GM18507 (cell line): ENCODE measurements around the gene MYH15.
"Not testable (repeated sequence)": the region's sequence is repeated elsewhere in the genome, so short reads cannot be mapped to it uniquely, and the experiment has no call there.

Experiments
- DNase-seq: peaks from one replicate; pipeline ENCODE4 v3.0.0; 2011; ENCODE audit warnings: low read depth; ENCODE audit not compliant: insufficient read length; ENCODE audit errors: extremely low spot score
- FAIRE-seq: peaks from 2 replicates; lab custom pipeline; 2011; peaks lifted over from hg19 to GRCh38; lab: Jason Lieb, UNC

Gene MYH15

GRCh38 chr3:108401836-108402235 lies 108.6 kb downstream of the MYH15 start:
- DNase-seq (no peak), FAIRE-seq (no peak)

GRCh38 chr3:108398510-108398909 lies 111.9 kb downstream of the MYH15 start:
- FAIRE-seq (no peak), DNase-seq (no peak)

GRCh38 chr3:108396336-108396735 lies 114.1 kb downstream of the MYH15 start:
- DNase-seq (no peak), FAIRE-seq (no peak)

GRCh38 chr3:108394563-108394962 lies 115.8 kb downstream of the MYH15 start:
- FAIRE-seq (no peak), DNase-seq (no peak)

GRCh38 chr3:108394016-108394415 lies 116.4 kb downstream of the MYH15 start:
- FAIRE-seq (no peak), DNase-seq (no peak)

GRCh38 chr3:108393128-108393900 lies 117.1 kb downstream of the MYH15 start:
- no peak for FAIRE-seq
- DNase-seq, result no peak

GRCh38 chr3:108391917-108392593 lies 118.3 kb downstream of the MYH15 start:
- DNase-seq (no peak), FAIRE-seq (no peak)

- FAIRE-seq, result peak; percentile 33
Measured at GRCh38 chr3:108389372-108389771, 121.0 kb downstream of the MYH15 start.

GRCh38 chr3:108388136-108389132 lies 122.0 kb downstream of the MYH15 start:
- peak; percentile 94 for FAIRE-seq
- DNase-seq, result no peak

More at GRCh38 chr3:108389372-108389771, 121.0 kb downstream of the MYH15 start:
- no peak for DNase-seq

GRCh38 chr3:108387063-108387462 lies 123.3 kb downstream of the MYH15 start:
- DNase-seq (no peak), FAIRE-seq (no peak)

- FAIRE-seq (no peak), DNase-seq (no peak)
Measured at GRCh38 chr3:108383306-108383705, 127.1 kb downstream of the MYH15 start.

GRCh38 chr3:108381529-108382140 lies 128.8 kb downstream of the MYH15 start:
- DNase-seq (no peak), FAIRE-seq (no peak)

GRCh38 chr3:108380128-108380795 lies 130.1 kb downstream of the MYH15 start:
- FAIRE-seq, result no peak
- no peak for DNase-seq

GRCh38 chr3:108378952-108379342 lies 131.4 kb downstream of the MYH15 start:
- DNase-seq, FAIRE-seq: not testable (repeated sequence)

- DNase-seq (no peak), FAIRE-seq (no peak)
Measured at GRCh38 chr3:108378153-108378951, 132.0 kb downstream of the MYH15 start.

- FAIRE-seq (no peak), DNase-seq (no peak)
Measured at GRCh38 chr3:108377384-108377783, 133.0 kb downstream of the MYH15 start.

GRCh38 chr3:108376026-108376425 lies 134.4 kb downstream of the MYH15 start:
- FAIRE-seq (no peak), DNase-seq (no peak)

GRCh38 chr3:108359011-108359410 lies 151.4 kb downstream of the MYH15 start:
- DNase-seq, result no peak
- no peak for FAIRE-seq
